H4 (cell line): ENCODE results near the gene UBE2N. TPM values are rescaled to one million over a fixed set of nuclear protein-coding genes. Genes with fewer than 3 reads are reported as not detected.
"Not testable (repeated sequence)": the region's sequence is repeated elsewhere in the genome, so short reads cannot be mapped to it uniquely, and the experiment has no call there.

Experiments
- DNase-seq: peaks from one replicate; pipeline ENCODE4 v3.0.0-alpha.2; 2015; ENCODE audit warnings: low spot score
- total RNA-seq: library from RNA; depleted of rRNA; stranded (reverse); fragments of >200 nt; shearing (Covaris generic); gene quantifications from 2 replicates; pipeline ENCODE4 v1.2.3, GENCODE V29; 2014

The UBE2N gene
- total RNA-seq, 1 experiment from 2014 or later: 163 TPM

GRCh38 chr12:93412396-93412795 is 29.4 kb downstream of the UBE2N start:
- not testable (repeated sequence) for DNase-seq

- DNase-seq: not testable (repeated sequence)
These were observed 30.7 kb downstream of the UBE2N start for GRCh38 chr12:93411060-93411459.

- not testable (repeated sequence) for DNase-seq
These were observed 32.2 kb downstream of the UBE2N start for GRCh38 chr12:93409343-93410187.

GRCh38 chr12:93408813-93409212 is 32.9 kb downstream of the UBE2N start:
- no peak for DNase-seq

- no peak for DNase-seq
These were observed 33.8 kb downstream of the UBE2N start for GRCh38 chr12:93407963-93408283.

- no peak for DNase-seq
These were observed 34.4 kb downstream of the UBE2N start for GRCh38 chr12:93407054-93407962.

GRCh38 chr12:93404961-93405849 is 36.5 kb downstream of the UBE2N start:
- DNase-seq: no peak

- no peak for DNase-seq
These were observed 37.6 kb downstream of the UBE2N start for GRCh38 chr12:93403988-93404803.

GRCh38 chr12:93402333-93403311 is 39.1 kb downstream of the UBE2N start:
- DNase-seq: no peak

GRCh38 chr12:93399183-93399863 is 42.4 kb downstream of the UBE2N start:
- not testable (repeated sequence) for DNase-seq

- no peak for DNase-seq
These were observed 44.3 kb downstream of the UBE2N start for GRCh38 chr12:93397412-93397811.

- DNase-seq: no peak
These were observed 48.3 kb downstream of the UBE2N start for GRCh38 chr12:93393425-93393824.

GRCh38 chr12:93390549-93391297 is 51.0 kb downstream of the UBE2N start:
- DNase-seq: no peak

- no peak for DNase-seq
These were observed 51.7 kb downstream of the UBE2N start for GRCh38 chr12:93390031-93390430.

- DNase-seq: no peak
These were observed 54.0 kb downstream of the UBE2N start for GRCh38 chr12:93387780-93388179.

- not testable (repeated sequence) for DNase-seq
These were observed 59.7 kb downstream of the UBE2N start for GRCh38 chr12:93381976-93382437.

GRCh38 chr12:93381161-93381975 is 60.4 kb downstream of the UBE2N start:
- no peak for DNase-seq
